ENCODE results near the gene ASCL5. TPM values are rescaled to one million over a fixed set of nuclear protein-coding genes. Genes with fewer than 3 reads are reported as not detected.

Gene ASCL5
- total RNA-seq, 1 donor from 2014 or later = not detected

DNA sequence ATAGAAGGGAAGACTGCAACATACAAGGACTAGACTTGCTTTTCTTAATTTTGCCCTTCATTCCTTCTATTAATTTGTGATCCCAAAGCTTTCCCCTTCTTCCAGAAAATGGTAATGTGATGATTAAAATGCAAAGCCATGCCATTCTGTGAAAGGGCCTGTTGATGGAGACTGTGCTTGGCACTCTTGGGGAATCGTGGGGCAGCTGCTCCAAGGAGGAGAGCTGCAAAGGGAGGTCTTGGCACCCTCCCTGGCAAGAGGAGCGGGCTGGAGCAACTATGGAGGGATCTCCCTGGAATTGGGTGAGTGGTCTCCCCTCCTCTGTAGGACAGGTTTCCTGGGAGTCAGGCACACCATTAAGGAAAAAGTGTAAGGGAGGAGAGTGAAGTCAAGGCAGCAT is 31.4 kb downstream of the ASCL5 start:
- ATAC-seq (no peak), DNase-seq (ENCODE audit: low spot score) (no peak)
- intact Hi-C loops (cut with DNase I) = no loop called here

DNA sequence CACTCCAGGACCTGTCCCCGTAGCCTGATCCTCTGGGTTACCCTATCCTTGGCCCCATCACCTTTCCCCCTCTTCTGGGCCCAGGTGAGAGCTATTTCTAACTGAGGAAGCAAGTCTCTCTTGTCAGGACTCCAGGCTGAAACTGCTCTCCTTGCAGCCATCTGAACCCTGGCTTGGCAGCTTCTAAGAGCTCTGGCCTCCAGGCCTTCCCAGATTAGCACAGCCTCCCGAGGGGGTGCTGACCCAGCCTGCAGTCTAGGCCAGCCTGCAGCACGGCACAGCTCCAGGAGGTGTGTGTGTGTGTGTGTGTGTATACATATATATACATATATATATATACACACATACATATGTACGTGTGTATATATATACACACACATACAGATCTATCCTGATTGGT is 32.2 kb downstream of the ASCL5 start:
- DNase-seq (ENCODE audit: low spot score) = no peak
- intact Hi-C loops (cut with DNase I) = no loop called here
- ATAC-seq = no peak

DNA sequence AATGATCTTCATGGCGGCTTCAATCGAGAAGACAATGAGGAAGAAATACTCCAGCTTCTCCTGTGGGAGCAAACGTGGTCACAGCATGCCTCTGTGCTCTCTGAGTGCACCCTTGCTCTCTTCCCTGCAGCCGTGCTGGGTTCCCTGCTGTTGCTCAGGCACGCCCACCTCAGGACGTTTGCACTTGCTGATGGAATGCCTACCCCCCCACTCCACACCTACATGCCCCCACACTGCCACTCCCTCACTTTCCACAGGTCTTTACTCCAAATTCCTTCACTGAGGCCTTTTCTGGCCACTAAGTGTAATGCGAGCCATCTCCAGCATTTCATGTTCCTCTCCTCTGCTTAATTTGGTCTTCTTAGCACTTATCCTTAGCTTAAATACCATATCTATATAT is 33.0 kb downstream of the ASCL5 start:
- DNase-seq (ENCODE audit: low spot score) = no peak
- intact Hi-C loops (cut with DNase I) = no loop called here

DNA sequence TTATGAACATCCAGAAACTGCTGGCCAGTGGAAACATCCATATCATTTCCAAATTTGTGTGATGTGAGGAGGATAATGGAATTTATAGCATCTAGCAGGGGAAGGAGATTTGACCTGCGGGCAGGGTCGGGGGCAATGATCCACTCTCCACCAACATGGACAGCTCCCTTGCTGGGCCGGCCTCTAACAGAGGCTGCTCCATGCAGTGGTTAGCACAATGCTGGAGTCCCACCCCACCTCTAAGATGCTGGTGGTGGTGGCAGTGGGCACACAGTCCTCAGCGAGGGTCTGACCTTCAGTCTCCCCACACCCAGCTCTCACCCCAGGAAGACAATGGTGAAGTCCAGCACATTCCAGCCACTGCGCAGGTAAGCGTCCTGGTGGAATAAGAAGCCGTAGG is 33.4 kb downstream of the ASCL5 start:
- no peak for ATAC-seq
- DNase-seq (ENCODE audit: low spot score) = no peak
- intact Hi-C loops (cut with DNase I) = no loop called here

More for the DNA sequence above, 33.0 kb downstream of the ASCL5 start:
- no peak for ATAC-seq

DNA sequence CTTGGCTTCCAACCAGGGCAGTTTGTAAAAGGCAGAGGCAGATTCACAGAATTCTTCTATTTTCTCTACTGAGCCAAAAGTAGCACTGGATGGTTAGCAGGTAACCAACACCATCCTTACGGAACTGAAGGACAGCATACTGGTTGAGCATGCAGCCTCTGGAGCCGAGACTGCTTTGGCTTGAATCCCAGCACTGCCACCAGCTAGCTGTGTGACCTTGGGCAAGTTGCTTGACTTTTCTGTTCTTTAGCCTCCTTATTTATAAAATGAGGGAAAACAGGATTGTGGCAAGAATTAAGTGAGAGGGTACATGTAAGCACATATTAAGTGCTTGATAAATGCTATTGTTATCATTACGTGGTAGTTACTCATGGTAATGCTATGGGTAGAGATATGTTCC is 34.2 kb downstream of the ASCL5 start:
- DNase-seq (ENCODE audit: low spot score) = no peak
- intact Hi-C loops (cut with DNase I) = no loop called here
- ATAC-seq = no peak

DNA sequence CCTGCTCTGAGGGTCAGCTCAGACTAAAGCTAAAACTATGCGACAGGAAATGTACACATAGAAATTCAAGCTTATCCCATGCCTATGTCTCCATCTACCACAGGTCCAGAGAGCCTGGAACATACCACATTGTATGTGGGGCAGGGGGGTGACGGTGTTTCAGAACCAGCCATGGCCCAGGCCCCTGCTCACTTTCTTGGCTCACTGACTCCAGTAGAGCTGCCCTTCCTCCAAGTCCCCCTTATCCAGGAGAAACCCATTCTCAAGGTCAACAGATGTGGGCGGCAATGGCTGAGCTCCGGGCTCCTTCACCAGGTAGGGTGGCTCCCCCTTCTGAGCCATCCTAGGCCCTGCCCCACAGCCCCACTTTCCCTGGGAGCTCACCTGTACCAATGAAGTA is 35.7 kb downstream of the ASCL5 start:
- no peak for DNase-seq (ENCODE audit: low spot score)
- ATAC-seq = no peak
- intact Hi-C loops (cut with DNase I) = no loop called here

DNA sequence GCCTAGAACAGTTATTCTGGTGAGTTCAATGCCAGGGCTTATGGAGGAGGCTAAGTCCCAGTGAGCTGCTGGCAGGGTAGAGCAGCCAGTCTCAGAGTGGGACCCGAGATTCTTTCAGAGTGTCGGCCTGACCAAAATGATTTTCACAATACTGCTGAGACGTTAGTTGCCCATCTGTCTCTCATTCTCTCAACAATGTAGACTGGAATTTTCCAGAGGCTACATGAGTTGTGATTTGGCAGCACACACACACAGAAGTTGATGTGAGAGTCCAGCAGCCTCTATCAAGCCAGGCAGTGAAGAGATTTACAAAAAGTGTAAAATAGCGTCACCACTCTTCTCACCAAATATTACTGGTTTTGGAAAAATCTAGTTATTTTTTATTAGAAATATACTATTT is 36.4 kb downstream of the ASCL5 start:
- intact Hi-C loops (cut with DNase I) = no loop called here
- ATAC-seq (peak; percentile 38), DNase-seq (ENCODE audit: low spot score) (no peak)

DNA sequence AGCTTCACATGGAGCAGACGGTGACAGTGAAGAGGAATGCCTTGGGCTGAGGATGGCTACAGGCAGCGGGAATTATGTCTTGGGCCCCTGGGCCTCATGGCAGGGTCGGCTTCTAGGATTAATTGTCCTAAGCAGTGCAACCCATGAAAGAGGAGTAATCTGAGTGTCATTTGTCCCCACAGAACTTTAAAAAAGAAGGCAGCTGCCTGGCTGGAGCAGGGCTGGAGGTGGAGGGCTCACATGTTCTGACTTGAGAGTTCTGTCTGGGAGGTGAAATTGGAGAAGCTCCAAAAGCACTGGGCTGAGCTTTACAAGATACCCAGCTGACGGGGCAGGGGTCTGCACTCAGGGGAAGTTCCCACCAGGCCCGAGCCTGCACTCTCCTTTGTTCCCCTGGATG is 37.4 kb downstream of the ASCL5 start:
- DNase-seq (ENCODE audit: low spot score) = no peak
- intact Hi-C loops (cut with DNase I) = no loop called here
- ATAC-seq = no peak

DNA sequence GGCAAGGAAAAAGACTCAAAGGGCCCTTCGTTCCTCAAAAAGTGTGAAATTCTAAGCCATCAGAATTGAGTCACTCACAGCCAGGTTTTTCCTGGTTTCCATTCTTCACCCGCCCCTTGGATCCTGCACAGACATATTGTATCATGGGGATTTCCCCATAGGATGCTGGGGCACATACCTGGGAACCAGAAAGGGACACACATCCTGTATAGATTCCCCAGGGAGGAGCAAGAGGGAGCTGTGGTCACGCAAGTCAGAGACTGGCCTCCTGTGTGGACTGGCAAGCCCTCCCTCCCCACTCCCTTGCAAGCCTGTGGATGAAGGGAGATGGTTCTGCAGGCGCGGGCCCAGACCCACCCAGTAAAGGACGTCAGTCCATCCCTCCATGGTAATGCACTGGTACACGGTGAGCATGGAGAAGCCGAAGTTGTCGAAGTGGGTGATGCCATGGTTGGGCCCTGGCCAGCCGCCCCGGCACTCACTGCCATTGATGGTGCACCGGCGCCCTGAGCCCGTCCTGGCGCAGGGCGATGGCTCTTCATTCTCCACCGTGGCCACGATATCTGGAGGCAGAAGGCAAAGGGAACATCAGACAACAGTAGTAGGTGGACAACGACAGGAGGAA is 38.0 kb downstream of the ASCL5 start:
- ATAC-seq (no peak), DNase-seq (ENCODE audit: low spot score) (no peak)
- intact Hi-C loops (cut with DNase I) = no loop called here

DNA sequence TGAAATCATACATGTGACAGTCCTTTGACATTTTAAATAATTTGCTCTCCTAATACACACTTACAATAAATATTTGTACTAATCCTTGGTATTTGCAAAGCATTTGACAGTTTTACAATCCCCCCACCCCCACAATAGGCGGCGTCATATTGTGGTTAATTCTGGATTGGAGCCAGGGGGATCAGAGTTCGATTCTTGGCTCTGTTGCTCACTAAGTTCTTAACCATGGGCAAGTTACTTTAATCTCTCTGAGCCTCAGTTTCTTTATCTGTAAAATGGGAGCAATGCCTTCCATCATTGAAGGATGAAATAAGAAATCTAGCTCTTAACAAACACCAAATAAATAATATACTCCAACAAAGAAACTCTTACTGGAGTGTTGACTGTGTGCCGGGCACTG is 38.6 kb downstream of the ASCL5 start:
- DNase-seq (ENCODE audit: low spot score) (no peak), ATAC-seq (no peak)
- intact Hi-C loops (cut with DNase I) = no loop called here

DNA sequence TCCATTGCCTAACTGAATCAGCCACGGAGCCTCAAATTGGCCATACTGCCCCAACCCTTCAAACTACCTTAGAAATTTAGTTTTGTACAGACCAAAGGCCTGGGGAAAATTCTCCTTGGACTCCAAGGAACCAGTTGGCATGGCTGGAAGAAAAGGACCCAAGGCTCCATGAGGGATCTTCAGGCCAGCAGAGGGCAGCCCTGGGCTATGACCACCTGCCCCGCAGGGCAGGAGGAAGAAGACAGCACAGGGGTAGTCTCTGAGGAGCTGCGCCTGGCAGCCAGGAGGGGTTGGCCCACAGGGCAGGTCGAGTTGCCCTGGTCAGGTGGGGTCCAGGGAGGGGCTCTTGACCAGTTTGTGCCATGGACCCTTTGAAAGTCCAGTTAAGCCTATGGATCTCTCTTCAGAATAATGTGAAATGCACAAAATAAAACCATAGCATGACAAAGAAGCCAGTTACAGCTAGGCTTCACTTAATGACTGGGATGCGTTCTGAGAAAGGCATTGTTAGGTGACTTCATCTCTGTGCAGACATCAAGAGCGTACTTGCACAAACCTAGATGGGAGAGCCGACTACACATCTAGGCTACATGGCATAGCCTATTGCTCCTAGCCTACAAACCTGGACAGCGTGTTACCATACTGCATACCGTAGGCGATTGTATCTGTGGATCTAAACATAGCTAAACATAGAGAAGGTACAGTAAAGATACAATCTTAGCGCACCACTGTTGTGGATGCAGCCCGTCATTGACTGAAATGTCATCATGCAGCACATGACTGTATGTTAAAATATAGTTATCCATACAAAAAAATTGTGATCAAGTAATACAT is 40.9 kb downstream of the ASCL5 start:
- ATAC-seq = peak; percentile 74
- DNase-seq (ENCODE audit: low spot score) = peak; percentile 68
- intact Hi-C loops (cut with DNase I) = no loop called here

DNA sequence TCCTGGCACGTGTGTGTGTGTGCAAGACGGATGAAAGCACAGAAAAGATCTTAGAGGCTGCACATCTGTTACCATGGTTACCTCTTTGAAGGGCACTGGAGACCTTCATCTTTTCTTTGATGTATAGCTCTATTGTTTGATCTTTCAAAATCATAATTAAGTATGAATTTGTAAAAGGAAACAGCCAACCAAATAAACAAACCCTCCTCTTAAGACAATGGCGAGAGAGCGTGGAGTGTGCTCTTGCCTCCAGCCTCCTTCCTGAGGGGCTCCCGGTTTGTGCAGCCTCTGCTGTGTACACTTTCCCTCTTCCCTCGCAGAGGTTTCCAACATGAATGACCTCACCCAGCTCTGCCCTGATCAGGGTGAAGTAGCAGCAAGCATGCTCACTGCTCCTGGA is 42.7 kb downstream of the ASCL5 start:
- ATAC-seq (no peak), DNase-seq (ENCODE audit: low spot score) (no peak)
- intact Hi-C loops (cut with DNase I) = no loop called here

DNA sequence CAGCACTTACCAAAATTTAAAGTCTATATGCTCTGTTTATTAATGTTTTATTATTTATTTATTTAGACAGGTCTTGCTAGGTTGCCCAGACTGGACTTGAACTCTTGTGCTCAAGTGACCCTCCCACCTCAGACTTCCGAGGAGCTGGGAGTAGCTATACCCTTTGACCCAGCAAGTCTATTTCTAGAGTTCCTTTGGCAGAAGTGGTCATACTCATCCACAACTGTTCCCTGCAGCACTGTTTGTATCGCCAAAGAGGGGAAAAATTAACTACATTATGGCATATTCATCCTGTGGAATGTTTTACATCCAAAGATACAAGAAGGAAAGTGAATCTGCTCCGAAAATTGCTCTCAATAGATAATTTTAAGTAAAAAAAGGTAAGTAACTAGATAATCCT is 43.2 kb downstream of the ASCL5 start:
- DNase-seq (ENCODE audit: low spot score) (no peak), ATAC-seq (no peak)
- intact Hi-C loops (cut with DNase I) = no loop called here

DNA sequence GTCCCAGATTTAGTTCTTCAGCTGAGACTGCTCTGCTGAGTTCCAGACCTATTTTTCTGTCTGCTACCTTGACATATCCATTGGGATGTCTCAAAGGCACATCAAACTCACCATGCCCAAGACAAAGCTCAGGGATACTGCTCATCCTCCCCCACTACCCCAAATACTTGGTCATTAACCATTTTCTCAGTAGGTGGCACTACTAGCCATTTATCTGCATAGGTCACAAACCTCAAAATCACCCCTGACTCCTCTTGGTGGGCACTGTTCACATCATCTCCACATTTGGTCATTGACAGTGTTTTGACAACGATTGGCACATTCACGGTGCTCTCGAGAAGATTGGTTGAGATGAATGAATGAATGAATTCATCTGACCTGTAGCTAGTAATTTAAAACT is 46.8 kb downstream of the ASCL5 start:
- DNase-seq (ENCODE audit: low spot score) = no peak
- no peak for ATAC-seq
- intact Hi-C loops (cut with DNase I) = no loop called here

DNA sequence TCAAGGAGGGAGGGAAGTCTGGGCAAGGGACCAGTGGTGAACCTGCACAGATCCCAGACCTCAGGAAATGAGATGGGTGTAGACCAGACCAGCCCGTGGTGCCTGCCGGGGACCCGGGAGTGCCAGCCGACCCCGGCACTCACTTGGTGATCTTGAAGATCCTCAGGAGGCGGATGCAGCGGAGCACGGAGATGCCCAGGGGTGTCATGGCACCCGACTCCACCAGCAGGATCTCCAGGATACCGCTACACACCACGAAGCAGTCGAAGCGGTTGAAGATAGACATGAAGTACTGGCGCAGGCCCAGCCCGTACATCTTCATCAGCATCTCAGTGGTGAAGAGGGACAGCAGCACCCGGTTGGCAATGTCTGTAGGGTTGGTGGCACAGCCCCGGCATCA is 49.2 kb downstream of the ASCL5 start:
- ATAC-seq (no peak), DNase-seq (ENCODE audit: low spot score) (no peak)
- intact Hi-C loops (cut with DNase I) = no loop called here

DNA sequence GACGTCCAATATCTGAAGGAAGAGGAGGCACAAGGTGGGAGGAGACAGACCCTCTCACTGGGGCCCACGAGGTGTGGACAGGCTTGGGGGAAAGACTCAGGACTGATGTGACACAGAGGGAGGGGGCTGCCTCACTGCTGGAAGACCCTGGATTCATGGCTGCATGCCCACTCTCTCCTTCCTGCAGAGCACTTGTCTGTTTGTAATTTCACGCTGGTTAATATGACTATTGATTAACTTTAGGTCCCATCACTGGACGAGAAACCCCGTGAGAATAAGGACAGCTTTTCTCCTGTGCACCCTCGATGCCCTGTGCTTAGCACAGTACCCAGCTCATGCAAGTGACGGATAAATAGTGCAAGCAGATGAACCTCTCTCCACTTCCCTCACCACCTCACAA is 49.9 kb downstream of the ASCL5 start:
- ATAC-seq (no peak), DNase-seq (ENCODE audit: low spot score) (no peak)
- intact Hi-C loops (cut with DNase I) = no loop called here

DNA sequence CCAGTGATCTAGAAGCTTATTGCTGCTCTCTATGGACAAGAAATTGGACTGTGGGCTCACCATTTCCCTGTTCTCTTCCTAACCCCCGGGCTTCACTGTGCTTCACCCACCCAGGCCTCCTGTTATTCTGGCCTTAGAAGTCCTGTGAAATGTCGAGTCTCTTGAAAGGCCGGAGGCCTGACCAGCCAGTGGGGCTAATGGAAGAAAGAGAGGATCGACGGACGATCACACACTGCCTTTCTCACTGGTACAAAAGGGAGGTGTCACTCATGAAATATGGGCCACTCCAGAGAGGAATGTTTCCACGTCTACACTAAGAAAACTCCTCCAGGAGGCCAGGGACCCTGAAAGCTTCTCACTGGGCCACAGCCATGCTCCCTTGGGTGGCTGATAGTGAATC is 50.9 kb downstream of the ASCL5 start:
- DNase-seq (ENCODE audit: low spot score) = no peak
- ATAC-seq = no peak
- intact Hi-C loops (cut with DNase I) = no loop called here

DNA sequence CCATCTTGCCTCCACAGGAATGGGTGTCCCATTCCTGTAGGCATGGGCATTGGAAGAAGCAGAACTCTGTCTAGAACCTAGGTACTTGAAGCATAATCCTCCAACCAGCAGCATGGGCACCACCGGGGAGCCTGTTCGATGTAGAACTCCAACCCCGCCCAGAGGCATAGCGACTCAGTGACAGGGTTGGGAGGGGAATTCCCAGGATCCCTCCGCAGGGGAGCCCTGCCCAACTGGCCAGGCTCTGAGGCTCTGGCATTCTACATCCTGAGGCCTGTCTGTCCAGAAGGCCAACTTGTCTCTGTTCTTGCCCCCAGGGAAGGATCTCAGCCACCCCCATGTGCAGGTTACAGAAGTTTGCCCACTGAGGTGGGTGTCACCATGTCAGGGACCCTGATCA is 53.0 kb downstream of the ASCL5 start:
- intact Hi-C loops (cut with DNase I) = no loop called here
- DNase-seq (ENCODE audit: low spot score) = no peak
- ATAC-seq = no peak

DNA sequence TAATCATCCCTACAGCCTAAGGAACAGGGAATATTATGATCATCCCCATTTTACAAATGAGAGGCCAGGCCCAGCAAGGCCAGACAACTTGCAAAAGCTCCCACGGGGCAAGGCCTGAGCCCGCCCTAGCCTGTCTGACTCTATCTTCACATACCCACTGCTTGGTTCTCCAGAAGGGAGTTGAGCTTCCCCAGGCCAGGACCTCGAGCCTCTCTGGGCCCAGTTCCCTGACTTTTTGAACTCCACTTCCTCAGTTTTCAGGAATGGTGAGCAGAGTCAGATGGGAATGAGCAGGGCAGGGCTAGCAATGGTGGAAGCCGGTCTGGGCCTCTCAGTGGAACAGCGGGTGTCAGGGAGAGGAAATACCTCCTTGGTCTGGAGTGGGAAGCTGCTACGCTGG is 54.1 kb downstream of the ASCL5 start:
- intact Hi-C loops (cut with DNase I) = no loop called here
- ATAC-seq (no peak), DNase-seq (ENCODE audit: low spot score) (no peak)

DNA sequence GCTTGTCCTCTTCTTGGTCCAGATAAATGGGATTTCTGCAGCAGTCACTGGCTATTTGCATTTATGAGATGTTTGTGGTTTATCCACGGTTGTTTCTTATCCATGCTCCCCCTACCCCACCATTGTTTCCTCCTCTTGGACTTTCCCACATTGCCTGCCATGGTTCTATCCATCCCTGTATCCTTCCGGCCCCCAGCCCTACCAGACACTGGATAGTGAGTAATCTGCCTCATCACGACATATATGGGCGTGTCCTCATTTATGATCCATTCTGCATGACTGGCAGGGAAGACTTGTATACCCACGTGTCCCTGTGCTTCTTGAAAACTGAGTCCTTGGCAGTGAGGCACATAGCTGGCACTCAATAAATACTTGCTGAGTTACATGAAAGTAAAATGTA is 54.8 kb downstream of the ASCL5 start:
- DNase-seq (ENCODE audit: low spot score) (no peak), ATAC-seq (no peak)
- intact Hi-C loops (cut with DNase I) = no loop called here

DNA sequence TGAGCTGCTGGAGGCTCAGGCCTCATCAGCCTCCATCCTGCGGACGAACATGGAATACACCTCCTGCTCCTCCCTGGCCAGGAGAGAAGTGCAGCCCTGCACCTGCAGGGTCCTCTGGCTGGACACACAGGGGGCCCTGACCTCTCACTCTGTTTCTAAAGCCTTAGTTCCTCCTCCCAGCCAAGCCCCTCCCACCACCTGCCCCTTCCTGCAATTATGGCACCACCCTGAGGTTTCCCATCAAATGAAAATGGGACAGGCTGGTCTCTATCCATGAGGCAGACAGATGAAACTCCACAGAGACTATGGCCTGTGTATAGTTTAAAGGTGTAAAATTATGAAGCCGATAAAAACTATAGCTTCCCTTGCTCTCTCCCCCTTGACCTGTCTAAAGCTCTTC is 57.3 kb downstream of the ASCL5 start:
- DNase-seq (ENCODE audit: low spot score) (no peak), ATAC-seq (no peak)
- intact Hi-C loops (cut with DNase I) = no loop called here

All from sciatic nerve (tissue), 2 donors.